Mesendoderm (in vitro differentiated cells): ENCODE data around the gene TIMELESS. TPM values are rescaled to one million over a fixed set of nuclear protein-coding genes. Genes with fewer than 3 reads are reported as not detected.
A peak's percentile ranks its signal among the peaks of the same experiment; 100 is the strongest.
"Not testable (repeated sequence)": the region's sequence is repeated elsewhere in the genome, so short reads cannot be mapped to it uniquely, and the experiment has no call there.

Experiments
- DNase-seq: peaks from one replicate; pipeline ENCODE4 v3.0.0; 2013
- H2AK5ac ChIP-seq: 2 replicates; pipeline ENCODE4 v1.6.1; 2013; ENCODE audit warnings: low read length, inconsistent platforms
- H2BK120ac ChIP-seq: 2 replicates; pipeline ENCODE4 v1.6.1; 2013; ENCODE audit warnings: low read depth, mild to moderate bottlenecking, low read length, moderate library complexity, mixed read lengths
- H2BK15ac ChIP-seq: replicated peaks from 2 replicates; pipeline ENCODE4 v1.6.1; 2013; ENCODE audit warnings: low read depth, mild to moderate bottlenecking, moderate library complexity
- H2BK5ac ChIP-seq: 2 replicates; pipeline ENCODE4 v1.6.1; 2013; ENCODE audit warnings: low read length, inconsistent platforms
- H3K18ac ChIP-seq: 2 replicates; pipeline ENCODE4 v1.6.1; 2013; ENCODE audit warnings: mild to moderate bottlenecking, low read length, mixed read lengths
- H3K23ac ChIP-seq: one replicate; pipeline ENCODE4 v1.6.1; 2013; ENCODE audit warnings: low read length
- H3K27ac ChIP-seq: 2 replicates; pipeline ENCODE4 v1.5.1; 2013; ENCODE audit warnings: low read depth, mild to moderate bottlenecking, inconsistent platforms, low read length, moderate library complexity
- H3K27me3 ChIP-seq: 2 replicates; pipeline ENCODE4 v1.6.1; 2013; ENCODE audit warnings: low read length, control low read depth, mild to moderate bottlenecking, inconsistent platforms; ENCODE audit not compliant: insufficient read depth, poor library complexity
- H3K36me3 ChIP-seq: 2 replicates; pipeline ENCODE4 v1.6.1; 2013; ENCODE audit warnings: low read length, inconsistent platforms; ENCODE audit not compliant: control insufficient read depth, insufficient read depth
- H3K4ac ChIP-seq: one replicate; pipeline ENCODE4 v1.6.1; 2013; ENCODE audit warnings: low read depth, mild to moderate bottlenecking, low read length, moderate library complexity
- H3K4me1 ChIP-seq: 2 replicates; pipeline ENCODE4 v1.6.1; 2013; ENCODE audit warnings: low read depth, low read length, inconsistent platforms; ENCODE audit not compliant: control insufficient read depth
- H3K4me2 ChIP-seq: 2 replicates; pipeline ENCODE4 v1.6.1; 2013; ENCODE audit warnings: low read length
- H3K4me3 ChIP-seq: 2 replicates; pipeline ENCODE4 v1.5.1; 2013; ENCODE audit warnings: mild to moderate bottlenecking, low read length
- H3K56ac ChIP-seq: one replicate; pipeline ENCODE4 v1.6.1; 2013; ENCODE audit warnings: low read length
- H3K79me1 ChIP-seq: 2 replicates; pipeline ENCODE4 v1.6.1; 2013; ENCODE audit warnings: low read length, inconsistent platforms
- H3K79me2 ChIP-seq: 2 replicates; pipeline ENCODE4 v1.6.1; 2013; ENCODE audit warnings: mild to moderate bottlenecking, low read length; ENCODE audit not compliant: control insufficient read depth, insufficient read depth
- H3K9ac ChIP-seq: 2 replicates; pipeline ENCODE4 v1.6.1; 2013; ENCODE audit warnings: low read length, inconsistent platforms
- H4K5ac ChIP-seq: one replicate; pipeline ENCODE4 v1.6.1; 2013; ENCODE audit warnings: low read length
- H4K8ac ChIP-seq: one replicate; pipeline ENCODE4 v1.6.1; 2013; ENCODE audit warnings: low read depth, mild to moderate bottlenecking, control low read depth, low read length, moderate library complexity
- WGBS: extraction: QIAGEN DNeasy Blood & Tissue Kit; methylation state at CpG from one replicate; pipeline ENCODE4 v1.1.7; 2013; ENCODE audit warnings: low lambda C conversion rate, missing lambda C conversion rate; ENCODE audit not compliant: insufficient coverage; ENCODE audit errors: extremely low coverage; 5-methylcytosine and 5-hydroxymethylcytosine counted together
- polyA plus RNA-seq, 2 experiments: library from polyadenylated mRNA; stranded (reverse); fragments of 200-250 nt; gene quantifications; one replicate each; pipeline ENCODE4 v1.2.3, GENCODE V29; 2013

TIMELESS gene, protein sequence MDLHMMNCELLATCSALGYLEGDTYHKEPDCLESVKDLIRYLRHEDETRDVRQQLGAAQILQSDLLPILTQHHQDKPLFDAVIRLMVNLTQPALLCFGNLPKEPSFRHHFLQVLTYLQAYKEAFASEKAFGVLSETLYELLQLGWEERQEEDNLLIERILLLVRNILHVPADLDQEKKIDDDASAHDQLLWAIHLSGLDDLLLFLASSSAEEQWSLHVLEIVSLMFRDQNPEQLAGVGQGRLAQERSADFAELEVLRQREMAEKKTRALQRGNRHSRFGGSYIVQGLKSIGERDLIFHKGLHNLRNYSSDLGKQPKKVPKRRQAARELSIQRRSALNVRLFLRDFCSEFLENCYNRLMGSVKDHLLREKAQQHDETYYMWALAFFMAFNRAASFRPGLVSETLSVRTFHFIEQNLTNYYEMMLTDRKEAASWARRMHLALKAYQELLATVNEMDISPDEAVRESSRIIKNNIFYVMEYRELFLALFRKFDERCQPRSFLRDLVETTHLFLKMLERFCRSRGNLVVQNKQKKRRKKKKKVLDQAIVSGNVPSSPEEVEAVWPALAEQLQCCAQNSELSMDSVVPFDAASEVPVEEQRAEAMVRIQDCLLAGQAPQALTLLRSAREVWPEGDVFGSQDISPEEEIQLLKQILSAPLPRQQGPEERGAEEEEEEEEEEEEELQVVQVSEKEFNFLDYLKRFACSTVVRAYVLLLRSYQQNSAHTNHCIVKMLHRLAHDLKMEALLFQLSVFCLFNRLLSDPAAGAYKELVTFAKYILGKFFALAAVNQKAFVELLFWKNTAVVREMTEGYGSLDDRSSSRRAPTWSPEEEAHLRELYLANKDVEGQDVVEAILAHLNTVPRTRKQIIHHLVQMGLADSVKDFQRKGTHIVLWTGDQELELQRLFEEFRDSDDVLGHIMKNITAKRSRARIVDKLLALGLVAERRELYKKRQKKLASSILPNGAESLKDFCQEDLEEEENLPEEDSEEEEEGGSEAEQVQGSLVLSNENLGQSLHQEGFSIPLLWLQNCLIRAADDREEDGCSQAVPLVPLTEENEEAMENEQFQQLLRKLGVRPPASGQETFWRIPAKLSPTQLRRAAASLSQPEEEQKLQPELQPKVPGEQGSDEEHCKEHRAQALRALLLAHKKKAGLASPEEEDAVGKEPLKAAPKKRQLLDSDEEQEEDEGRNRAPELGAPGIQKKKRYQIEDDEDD
- polyA plus RNA-seq (2013, experiment 1 of 2) = 38.5 TPM
- polyA plus RNA-seq (2013, experiment 2 of 2) = 38.7 TPM

DNA sequence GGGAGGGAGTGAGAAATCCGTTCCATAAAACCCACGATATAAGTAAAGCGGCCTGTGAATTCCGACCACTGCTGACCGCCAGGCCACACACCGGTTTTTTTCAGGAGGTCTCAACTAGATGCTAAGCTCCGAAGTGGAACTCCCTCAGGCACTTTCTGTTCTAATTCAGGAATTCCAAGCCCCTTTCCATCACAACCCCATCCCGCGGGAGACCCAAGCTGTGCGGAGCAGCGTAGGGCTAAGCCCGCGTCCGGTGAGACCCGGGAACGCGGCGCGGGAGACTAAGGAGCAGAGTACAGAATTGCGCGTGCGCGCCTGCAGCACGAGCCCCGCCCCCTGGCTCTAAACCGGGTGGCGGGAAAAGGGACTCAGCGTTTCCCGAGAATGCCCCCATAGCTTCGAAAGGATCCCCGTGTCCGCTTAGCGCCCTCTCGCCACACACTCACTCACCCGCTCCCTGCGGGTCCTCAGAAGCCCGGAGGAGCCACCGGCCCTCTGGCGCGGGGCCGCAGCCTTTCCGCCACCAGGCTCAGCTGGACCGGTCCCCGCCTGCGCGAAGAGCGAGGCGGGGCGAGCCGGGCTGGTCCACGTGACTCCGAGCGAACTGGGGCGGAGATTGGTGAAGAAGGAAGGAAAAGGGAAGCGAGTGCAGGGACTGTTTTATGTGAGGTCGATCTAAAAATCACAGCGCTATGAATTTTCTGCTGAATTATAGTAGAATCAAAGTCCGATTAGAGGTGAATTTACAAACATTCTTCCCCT lies at the start of gene TIMELESS:
Gene TIMELESS, minus strand, starts transcription at position 567 of the 762 bp plus-strand sequence. CDS start 15,256 bp downstream, outside the sequence.
- Histone ChIP-seq H4K8ac (no peak within 1 kb of the TSS), H2BK15ac (no peak within 1 kb of the TSS), H3K36me3 (no peaks in the 10 kb centered on the region), H3K56ac (peak within 1 kb of the TSS; percentile 93), H4K5ac (peak within 1 kb of the TSS; percentile 93), H3K4ac (peak within 1 kb of the TSS; percentile 95), H3K4me3 (peak within 1 kb of the TSS; percentile 93), H3K27me3 (no peaks in the 10 kb centered on the region), H2BK5ac (peak within 1 kb of the TSS; percentile 46), H2BK120ac (no peak within 1 kb of the TSS), H3K79me2 (peaks cover 2% of the 10 kb centered on the region), H3K23ac (no peak within 1 kb of the TSS), H3K9ac (peak within 1 kb of the TSS; percentile 95), H2AK5ac (no peak within 1 kb of the TSS), H3K18ac (peak within 1 kb of the TSS; percentile 91), H3K4me2 (peak within 1 kb of the TSS; percentile 71), H3K27ac (peak within 1 kb of the TSS; percentile 87), H3K4me1 (no peaks in the 10 kb centered on the region), H3K79me1 (peaks cover 4% of the 10 kb centered on the region)
- peak; percentile 94 for DNase-seq
- no CpG with 5 or more reads among the region's 58 CpGs for WGBS

DNA sequence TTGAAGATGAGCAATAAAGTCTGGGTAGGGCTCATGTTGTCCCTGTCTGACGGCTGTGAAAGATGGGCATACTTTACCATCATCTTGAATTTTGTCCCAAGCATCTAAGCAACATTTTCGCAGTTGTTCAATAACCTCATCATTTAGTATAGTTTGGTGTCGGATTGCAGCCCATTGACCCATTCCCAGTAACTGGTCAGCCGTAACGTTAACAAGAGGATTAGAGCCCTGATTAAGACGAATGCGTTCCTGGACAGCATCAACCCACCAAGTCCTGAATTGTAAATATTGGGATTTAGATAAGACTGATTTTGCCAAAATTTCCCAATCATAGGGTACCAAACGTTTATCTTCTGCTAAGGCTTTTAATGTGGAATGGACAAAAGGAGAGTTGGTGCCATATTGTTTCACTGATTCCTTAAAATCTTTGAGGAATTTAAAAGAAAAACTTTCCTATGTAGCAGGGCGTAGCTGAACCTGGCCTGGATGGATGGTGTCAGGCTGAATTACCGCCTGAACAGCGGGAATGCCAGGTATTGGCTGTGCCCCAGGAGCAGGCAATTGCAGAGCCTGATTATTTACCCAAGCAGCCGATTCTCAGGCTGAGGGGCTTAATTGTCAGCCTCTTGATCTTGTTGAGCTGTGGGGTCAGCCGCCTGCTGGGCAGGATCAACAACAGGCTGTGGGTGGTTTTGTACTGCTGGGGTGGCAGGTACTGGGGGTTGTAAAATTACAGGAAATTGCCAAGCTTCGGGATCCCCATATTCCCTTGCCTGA lies 49.1 kb upstream of the TIMELESS start:
- DNase-seq, H3K27ac ChIP-seq: not testable (repeated sequence)

DNA sequence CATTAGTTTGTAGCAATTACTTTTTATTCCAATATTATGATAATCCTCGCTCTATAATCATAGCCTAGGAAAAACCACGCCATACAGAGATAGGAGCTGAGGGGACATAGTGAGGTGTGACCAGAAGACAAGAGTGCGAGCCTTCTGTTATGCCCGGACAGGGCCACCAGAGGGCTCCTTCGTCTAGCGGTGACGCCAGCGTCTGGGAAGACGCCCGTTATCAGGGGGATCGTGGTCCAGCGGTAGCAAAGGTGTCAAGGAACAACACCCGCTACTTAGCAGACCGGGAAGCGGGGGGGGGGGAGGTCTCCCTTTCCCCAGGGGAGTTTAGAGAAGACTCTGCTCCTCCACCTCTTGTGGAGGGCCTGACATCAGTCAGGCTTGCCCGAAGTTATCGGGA lies 47.5 kb upstream of the TIMELESS start:
- not testable (repeated sequence) for H3K4me3 ChIP-seq, H2BK15ac ChIP-seq, H2BK120ac ChIP-seq, H3K4ac ChIP-seq, H3K27ac ChIP-seq, H2BK5ac ChIP-seq, H3K79me1 ChIP-seq, H3K23ac ChIP-seq, H3K36me3 ChIP-seq, H3K79me2 ChIP-seq, H3K4me1 ChIP-seq, H4K8ac ChIP-seq, H2AK5ac ChIP-seq, H3K27me3 ChIP-seq, H3K56ac ChIP-seq, H3K18ac ChIP-seq, H3K4me2 ChIP-seq, H3K9ac ChIP-seq, H4K5ac ChIP-seq
- no CpG with 5 or more reads among the region's 17 CpGs for WGBS
- DNase-seq = peak; percentile 66

More for the DNA sequence above, 49.1 kb upstream of the TIMELESS start:
- not testable (repeated sequence) for H4K5ac ChIP-seq, H3K4me2 ChIP-seq, H2BK5ac ChIP-seq, H2AK5ac ChIP-seq, H3K4ac ChIP-seq, H3K23ac ChIP-seq, H2BK120ac ChIP-seq, H4K8ac ChIP-seq, H3K36me3 ChIP-seq, H3K79me2 ChIP-seq, H3K9ac ChIP-seq, H3K27me3 ChIP-seq, H3K56ac ChIP-seq, H3K18ac ChIP-seq, H3K4me1 ChIP-seq, H3K4me3 ChIP-seq, H2BK15ac ChIP-seq, H3K79me1 ChIP-seq
- WGBS = no CpG with 5 or more reads among the region's 14 CpGs

DNA sequence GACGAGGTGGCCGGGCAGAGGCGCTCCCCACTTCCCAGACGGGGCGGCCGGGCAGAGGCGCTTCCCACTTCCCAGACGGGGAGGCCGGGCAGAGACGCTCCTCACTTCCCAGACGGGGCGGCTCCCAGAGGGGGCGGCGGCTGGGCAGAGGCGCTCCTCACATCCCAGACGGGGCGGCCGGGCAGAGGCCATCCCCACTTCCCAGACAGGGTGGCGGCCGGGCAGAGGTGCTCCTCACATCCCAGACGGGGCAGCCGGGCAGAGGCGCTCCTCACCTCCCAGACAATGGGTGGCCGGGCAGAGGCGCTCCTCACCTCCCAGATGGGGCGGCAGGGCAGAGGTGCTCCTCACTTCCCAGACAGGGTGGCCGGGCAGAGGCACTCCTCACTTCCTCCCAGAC lies 45.3 kb upstream of the TIMELESS start:
- H2AK5ac ChIP-seq, H3K27me3 ChIP-seq, H3K56ac ChIP-seq, H3K79me1 ChIP-seq, H3K4me3 ChIP-seq, DNase-seq, H4K5ac ChIP-seq, H3K9ac ChIP-seq, H4K8ac ChIP-seq, H3K4me1 ChIP-seq, H3K4me2 ChIP-seq, H2BK15ac ChIP-seq, H2BK120ac ChIP-seq, H3K4ac ChIP-seq, H3K27ac ChIP-seq, H3K18ac ChIP-seq, H2BK5ac ChIP-seq, H3K23ac ChIP-seq, H3K79me2 ChIP-seq, H3K36me3 ChIP-seq: not testable (repeated sequence)
- no CpG with 5 or more reads among the region's 27 CpGs for WGBS

DNA sequence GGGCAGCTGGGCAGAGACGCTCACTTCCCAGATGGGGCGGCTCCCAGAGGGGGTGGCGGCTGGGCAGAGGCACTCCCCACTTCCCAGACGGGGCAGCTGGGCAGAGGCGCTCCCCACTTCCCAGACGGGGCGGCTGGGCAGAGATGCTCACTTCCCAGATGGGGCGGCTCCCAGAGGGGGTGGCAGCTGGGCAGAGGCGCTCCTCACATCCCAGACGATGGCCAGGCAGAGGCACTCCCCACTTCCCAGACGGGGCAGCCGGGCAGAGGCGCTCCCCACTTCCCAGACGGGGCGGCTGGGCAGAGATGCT lies 44.8 kb upstream of the TIMELESS start:
- H3K36me3 ChIP-seq, DNase-seq, H2BK5ac ChIP-seq, H3K23ac ChIP-seq, H2BK15ac ChIP-seq, H3K4me3 ChIP-seq, H4K5ac ChIP-seq, H3K27ac ChIP-seq, H3K18ac ChIP-seq, H3K27me3 ChIP-seq, H4K8ac ChIP-seq, H3K79me2 ChIP-seq, H2AK5ac ChIP-seq, H3K4me1 ChIP-seq, H3K4ac ChIP-seq, H3K56ac ChIP-seq, H3K79me1 ChIP-seq, H3K4me2 ChIP-seq, H2BK120ac ChIP-seq, H3K9ac ChIP-seq: not testable (repeated sequence)
- WGBS = no CpG with 5 or more reads among the region's 15 CpGs
